Stimulated activated CD8-positive, alpha-beta memory T cell treated with anti-CD3 and anti-CD28 coated beads, Interleukin-15, amount 100 ng/mL, for 1 hour (primary cell): Measurements from ENCODE around the gene ZNF668.

ENCODE experiments used
- DNase-seq: peaks from one replicate; pipeline ENCODE4 v3.0.0-alpha.2; 2020; ENCODE audit warnings: low read depth

Gene ZNF668

DNA sequence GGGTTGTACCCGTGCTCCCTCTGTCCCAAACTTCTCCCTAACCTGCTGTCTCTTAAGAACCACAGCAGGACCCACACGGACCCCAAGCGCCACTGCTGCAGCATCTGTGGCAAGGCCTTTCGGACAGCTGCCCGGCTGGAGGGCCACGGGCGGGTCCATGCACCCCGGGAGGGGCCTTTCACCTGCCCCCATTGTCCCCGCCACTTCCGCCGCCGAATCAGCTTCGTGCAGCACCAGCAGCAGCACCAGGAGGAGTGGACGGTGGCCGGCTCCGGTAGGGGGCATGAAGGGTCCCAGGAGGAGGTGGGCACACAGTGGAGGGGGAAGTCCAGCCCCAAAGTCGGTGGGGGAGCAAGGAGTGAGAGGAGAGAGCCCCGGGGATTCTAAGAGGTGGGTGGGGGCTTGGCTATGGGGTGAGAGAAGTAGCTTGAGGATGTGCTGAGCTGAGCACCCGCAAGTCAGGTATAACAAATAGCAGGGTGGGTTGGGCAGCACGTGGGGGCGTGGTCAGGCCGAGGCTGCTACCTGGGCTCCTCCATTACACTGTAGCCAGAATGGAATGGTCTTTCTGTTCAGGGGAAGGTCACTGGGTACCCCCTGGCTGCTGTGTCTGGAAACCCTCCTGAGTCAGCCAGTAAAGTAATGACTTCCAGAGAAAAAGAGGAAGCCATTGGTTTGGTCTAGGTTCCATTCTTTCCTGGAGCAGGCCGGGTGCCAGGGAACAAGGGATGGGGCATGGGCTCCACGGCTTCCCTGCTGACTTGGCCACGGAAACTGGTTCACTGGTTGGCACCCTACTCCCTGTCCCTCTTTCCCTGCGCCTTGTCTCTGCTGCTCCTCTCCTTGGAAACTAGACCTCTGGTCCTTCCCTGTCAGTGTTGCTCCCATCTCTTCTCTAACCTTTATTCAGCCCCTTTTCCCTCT lies 7.7 kb upstream of the ZNF668 start:
- DNase-seq, result no peak

DNA sequence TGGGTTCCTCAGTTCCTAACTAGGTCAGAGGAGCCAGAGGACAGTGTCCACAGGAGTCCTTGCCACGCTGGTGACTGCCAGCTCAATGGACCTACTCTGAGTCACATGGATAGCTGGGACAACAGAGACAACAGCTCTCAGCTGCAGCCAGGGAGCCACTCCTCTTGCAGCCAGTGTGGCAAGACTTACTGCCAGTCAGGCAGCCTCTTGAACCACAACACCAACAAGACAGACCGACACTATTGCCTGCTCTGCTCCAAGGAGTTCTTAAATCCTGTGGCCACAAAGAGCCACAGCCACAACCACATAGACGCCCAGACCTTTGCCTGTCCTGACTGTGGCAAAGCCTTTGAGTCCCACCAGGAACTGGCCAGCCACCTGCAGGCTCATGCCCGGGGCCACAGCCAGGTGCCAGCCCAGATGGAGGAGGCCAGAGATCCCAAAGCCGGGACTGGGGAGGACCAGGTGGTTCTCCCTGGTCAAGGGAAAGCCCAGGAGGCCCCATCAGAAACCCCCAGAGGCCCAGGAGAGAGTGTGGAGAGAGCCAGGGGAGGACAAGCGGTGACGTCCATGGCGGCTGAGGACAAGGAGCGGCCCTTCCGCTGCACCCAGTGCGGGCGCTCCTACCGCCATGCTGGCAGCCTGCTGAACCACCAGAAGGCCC lies 6.8 kb upstream of the ZNF668 start:
- DNase-seq, result no peak

DNA sequence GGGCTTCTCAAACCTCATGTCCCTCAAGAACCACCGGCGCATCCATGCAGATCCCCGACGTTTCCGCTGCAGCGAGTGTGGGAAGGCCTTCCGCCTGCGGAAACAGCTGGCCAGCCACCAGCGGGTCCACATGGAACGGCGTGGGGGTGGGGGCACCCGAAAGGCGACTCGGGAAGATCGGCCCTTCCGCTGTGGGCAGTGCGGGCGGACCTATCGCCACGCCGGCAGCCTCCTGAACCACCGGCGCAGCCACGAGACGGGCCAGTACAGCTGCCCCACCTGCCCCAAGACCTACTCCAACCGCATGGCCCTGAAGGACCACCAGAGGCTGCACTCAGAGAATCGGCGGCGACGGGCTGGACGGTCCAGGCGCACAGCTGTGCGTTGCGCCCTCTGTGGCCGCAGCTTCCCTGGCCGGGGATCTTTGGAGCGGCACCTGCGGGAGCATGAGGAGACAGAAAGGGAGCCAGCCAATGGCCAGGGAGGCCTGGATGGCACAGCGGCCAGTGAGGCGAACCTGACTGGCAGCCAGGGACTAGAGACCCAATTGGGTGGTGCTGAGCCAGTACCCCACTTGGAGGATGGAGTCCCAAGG lies 6.1 kb upstream of the ZNF668 start:
- DNase-seq, result no peak

DNA sequence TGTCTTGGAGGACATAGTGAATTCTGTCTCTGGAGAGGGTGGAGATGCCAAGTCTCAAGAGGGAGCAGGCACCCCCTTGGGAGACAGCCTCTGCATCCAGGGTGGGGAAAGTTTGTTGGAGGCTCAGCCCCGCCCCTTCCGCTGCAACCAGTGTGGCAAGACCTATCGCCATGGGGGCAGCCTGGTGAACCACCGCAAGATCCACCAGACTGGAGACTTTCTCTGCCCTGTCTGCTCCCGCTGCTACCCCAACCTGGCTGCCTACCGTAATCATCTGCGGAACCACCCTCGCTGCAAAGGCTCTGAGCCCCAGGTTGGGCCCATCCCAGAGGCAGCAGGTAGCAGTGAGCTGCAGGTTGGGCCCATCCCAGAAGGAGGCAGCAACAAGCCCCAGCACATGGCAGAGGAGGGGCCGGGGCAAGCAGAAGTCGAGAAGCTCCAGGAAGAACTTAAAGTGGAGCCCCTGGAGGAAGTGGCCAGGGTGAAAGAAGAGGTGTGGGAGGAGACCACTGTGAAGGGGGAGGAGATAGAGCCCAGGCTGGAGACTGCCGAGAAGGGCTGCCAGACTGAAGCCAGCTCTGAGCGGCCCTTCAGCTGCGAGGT lies 5.4 kb upstream of the ZNF668 start:
- no peak for DNase-seq

DNA sequence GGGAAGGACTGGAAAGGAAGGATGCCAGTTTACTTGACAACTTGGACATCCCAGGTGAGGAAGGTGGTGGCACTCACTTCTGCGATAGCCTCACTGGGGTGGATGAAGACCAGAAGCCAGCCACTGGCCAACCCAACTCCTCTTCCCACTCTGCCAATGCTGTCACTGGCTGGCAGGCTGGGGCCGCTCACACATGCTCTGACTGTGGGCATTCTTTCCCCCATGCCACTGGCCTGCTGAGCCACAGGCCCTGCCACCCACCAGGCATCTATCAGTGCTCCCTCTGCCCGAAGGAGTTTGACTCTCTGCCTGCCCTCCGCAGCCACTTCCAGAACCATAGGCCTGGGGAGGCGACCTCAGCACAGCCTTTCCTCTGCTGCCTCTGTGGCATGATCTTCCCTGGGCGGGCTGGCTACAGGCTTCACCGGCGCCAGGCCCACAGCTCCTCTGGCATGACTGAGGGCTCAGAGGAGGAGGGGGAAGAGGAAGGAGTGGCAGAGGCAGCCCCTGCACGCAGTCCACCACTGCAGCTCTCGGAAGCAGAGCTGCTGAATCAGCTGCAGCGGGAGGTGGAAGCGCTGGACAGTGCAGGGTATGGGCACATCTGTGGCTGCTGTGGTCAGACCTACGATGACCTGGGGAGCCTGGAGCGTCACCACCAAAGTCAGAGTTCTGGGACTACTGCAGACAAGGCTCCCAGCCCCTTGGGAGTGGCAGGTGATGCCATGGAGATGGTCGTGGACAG lies 4.7 kb upstream of the ZNF668 start:
- DNase-seq, result no peak

DNA sequence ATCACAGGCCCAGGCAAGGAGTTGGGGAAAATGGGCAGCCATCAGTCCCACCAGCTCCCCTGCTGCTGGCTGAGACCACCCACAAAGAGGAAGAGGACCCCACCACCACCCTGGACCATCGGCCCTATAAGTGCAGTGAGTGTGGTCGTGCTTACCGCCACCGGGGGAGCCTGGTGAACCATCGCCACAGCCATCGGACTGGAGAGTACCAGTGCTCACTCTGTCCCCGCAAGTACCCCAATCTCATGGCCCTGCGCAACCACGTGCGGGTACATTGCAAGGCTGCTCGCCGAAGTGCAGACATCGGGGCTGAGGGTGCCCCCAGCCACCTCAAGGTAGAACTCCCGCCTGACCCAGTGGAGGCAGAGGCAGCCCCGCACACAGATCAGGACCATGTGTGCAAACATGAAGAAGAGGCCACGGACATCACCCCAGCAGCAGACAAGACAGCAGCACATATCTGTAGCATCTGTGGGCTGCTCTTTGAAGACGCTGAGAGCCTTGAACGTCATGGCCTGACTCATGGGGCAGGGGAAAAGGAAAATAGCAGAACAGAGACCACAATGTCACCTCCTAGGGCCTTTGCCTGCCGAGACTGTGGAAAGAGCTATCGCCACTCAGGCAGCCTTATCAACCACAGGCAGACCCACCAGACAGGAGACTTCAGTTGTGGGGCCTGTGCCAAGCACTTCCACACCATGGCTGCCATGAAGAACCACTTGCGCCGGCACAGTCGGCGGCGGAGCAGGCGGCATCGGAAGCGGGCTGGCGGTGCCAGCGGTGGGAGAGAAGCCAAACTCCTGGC lies 3.8 kb upstream of the ZNF668 start:
- DNase-seq, result no peak

DNA sequence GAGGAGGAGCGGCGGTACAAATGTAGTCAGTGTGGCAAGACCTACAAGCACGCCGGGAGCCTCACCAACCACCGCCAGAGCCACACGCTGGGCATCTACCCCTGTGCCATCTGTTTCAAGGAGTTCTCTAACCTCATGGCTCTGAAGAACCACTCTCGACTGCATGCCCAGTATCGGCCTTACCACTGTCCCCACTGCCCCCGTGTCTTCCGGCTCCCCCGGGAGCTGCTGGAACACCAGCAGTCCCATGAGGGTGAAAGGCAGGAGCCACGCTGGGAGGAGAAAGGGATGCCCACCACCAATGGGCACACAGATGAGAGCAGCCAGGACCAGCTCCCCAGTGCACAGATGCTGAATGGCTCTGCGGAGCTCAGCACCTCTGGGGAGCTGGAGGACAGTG lies 3.0 kb upstream of the ZNF668 start:
- no peak for DNase-seq

DNA sequence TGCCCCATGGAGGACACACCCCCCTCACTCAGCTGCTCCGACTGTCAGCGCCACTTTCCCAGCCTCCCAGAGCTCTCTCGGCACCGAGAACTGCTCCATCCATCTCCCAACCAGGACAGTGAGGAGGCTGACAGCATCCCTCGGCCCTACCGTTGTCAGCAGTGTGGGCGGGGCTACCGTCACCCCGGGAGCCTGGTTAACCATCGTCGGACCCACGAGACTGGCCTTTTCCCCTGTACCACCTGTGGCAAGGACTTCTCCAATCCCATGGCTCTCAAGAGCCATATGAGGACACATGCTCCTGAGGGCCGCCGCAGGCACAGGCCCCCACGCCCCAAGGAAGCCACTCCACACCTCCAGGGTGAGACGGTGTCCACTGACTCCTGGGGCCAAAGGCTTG lies 2.3 kb upstream of the ZNF668 start:
- DNase-seq, result no peak

DNA sequence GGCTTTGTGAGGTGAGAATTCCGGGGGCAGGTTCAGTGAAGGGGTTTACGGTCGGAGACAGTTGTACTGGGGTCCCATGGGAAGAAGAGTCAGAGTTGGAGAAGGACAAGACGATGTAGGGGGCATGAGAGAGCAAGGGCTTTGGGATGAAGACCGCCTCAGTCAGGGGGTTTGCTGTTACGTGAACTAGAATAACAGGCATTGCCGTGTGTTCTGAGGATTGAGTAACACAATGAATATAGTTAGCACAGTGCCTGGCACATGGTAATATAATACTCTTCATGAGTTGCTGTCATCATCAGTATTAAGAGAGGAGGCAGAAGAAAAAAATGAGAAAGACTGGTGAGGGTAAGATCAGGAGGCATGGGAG lies 759 bp upstream of the ZNF668 start:
- DNase-seq, result no peak

DNA sequence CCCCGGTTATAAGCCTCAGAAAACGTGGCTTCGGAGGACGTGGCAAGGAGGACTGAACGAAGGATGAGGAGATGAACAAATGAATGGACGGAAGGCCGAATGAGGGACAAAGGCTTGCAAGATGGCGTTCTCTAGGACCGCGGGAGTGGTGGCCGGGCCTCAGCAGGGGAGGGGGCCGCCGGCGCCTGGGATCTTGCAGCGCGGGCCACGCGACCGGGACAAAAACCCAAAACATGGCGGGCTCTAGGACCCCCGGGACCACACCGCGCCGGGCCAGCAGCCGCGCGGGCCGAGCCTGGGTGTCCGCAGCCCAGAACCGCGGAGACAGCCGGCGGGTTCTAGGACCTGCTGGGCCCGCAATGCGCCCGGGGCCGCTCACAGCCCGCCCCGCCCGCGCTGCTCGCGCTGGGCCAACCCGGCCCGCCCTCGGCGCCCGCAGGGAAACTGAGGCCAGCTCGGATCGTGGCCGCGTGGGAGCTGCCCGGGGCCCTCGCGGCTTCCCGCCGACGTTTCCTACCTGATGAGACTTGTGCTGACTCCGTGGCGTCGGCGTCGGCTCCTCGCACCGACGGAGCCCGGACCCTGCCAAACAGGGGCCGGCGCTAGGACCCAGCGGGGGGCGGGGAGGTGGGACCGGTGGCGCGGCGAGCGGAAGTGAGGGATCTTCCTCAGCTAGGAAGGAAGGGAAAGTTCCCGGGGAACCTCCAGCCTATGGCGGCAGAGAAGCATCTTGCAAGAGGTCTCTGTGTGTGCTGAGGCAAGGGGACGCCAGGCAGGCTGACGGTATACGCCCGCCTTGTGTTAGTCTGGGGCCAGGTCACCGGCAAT lies 684 bp downstream of the ZNF668 start:
- DNase-seq, result peak; percentile 77

DNA sequence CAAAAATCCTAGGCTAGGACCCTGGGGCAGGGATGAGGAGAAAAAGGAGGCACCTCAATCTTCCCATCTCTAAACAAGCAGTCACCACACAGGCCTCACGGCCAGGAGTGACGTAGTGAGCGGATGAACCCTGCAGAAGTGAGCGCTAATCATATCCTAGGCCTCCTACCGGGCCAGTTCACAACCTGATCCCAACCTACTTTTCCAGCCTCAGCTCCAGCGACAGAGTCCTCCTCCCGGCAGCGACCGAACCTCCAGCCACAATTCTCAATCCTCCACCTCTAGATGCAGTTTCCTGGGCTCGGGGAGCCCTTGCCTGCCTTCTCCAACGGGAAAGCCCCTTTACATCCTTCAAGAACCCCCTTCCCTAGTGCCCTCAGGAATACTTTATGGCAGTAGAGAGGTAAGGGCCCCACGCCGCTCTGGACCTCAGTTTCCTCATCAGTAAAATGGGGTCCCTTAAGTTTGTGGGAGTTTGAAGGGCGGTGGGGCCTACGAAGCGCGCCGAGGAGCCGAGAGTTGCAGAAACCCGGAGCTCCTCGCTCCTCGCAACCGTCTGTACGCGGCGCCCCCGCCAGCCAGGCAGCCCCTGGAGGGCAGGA lies 1.4 kb downstream of the ZNF668 start:
- no peak for DNase-seq

DNA sequence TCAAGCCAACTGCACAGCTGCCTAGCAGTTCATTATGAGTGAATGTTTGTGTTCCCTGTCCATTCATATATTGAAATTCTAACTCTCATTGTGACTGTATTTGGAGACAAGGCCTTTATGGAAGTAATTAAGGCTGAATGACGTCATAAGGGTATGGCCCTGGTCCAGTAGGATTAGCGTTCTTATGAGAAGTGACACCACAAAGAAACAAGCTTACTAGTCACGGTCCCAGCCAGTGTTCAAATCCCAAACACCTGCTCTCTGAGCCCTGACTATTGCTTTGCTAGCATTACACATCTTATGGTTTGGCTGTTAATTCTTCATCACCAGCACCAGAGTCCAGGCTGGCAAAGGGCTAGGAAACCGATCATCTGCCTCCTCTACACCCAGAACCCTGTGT lies 2.2 kb downstream of the ZNF668 start:
- DNase-seq, result no peak

DNA sequence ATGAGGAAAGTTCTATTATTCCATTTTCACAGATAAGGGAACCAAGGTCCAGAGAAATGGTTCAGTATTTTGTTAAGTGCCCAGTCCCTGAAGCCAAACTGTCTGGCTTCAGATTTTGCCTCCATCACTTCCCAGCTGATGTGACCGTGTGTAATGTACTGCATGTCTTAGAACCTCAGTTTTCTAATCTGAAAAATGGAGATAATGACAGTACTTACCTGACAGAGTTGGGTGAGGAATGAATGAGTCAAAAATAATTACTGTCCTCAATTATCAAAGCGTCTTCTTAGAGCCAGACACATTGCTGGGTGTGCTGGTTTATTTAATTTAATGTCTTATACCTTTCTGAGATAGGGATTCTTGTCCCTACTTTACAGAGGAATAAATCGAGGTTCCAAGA lies 6.7 kb downstream of the ZNF668 start:
- no peak for DNase-seq

DNA sequence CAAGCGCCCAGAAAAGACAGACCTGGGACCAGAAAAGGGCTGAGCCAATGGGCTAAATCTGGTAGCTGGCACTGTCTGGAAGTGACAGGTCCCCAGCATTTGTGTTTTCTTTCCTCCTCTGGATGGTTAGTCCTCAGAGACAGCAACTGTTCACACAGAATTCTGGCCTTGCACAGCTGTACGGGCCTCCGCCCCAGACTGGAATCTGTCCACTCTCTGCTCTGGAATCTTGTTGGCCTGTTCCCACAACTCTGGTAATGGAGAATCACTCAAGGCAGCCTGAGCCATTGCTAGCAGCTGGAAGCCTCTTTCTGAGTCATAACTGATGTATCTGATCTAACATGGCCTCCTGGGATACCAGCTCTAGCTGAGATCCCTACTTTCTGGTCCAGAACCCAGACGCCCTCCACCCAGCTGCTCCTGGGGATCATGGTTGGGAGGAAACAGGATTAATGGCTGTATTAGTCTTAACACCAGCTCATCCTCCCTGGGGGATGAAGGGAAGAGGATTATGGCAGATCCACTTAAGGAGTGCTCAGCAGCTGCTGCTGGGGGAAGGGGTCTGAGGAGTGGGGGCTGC lies 9.1 kb downstream of the ZNF668 start:
- no peak for DNase-seq

DNA sequence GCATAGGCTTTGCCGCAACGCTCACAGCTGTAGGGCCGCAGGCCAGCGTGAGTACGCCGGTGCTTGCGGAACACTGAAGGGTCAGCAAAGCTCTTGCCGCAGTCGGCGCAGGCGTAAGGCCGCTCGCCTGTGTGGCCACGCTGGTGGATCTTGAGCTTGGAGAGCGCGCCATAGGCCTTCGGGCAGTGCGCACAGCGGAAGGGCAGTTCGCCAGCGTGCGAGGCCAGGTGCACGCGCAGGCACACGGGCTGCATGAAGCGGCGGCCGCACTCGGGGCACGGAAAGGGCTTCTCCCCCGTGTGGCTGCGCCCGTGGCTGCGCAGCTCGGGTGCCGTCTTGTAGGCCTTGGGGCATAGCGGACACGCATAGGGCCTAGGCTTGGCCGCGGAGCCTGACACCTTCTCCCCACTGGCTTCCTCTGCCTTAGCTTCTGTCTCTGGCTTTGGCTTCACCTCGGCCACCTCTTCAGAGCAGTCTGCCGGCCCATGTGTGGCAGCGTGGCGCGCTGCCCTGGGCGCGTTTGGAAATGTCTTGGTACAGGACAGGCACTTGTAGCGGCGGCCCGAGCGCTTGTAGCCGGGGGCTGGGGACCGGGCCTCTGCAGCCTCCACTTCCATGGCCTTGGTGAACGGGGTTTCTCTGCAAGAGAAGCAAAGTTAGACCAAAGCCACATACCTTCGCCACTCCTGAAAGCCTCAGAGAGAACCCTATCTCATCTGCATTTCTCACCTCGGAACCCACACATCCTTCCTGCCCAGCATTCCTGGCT lies 10.0 kb downstream of the ZNF668 start:
- DNase-seq, result no peak

DNA sequence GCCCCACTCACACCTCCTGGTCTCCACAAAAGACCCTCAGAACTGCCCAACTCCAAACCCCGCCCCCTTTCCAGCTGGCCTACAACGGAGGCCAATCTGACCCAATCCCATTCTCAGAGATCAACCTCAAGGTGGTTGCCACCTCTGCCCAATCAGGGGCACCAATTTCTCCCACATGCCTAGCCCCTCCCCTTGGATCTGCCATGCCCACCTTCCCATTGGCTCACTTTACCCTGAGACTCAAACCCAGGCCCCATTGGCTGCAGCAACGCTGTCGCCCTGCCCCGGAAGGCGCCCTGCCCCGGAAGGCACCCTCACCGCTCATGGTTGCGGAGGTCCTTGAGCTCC lies 10.6 kb downstream of the ZNF668 start:
- DNase-seq, result no peak

DNA sequence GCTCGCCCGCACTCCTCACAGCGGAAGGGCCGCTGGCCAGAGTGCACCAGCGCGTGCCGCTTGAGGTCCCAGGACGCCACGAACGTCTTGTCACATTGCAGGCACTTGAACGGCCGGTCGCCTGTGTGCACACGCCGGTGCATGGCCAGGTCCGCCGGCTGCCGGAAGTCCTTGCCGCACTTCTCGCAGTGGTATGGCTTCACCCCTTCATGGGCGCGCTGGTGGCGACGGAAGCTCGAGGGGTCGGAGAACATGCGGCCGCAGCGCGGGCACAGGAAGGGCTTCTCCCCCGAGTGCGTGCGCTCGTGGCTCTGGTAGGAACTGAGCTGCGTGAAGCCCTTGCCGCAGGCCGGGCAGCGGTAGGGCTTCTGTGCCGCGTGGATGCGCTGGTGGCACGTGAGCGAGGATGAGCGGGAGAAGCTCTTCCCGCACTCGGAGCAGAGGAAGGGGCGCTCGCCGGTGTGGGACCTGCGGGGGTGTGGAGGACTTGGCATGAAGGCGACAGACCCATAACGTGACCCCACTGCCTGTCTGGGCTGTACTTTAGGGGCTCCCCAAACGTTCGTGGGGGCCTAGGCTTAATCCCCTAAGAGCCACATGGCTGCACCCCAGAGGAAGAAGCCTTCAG lies 12.1 kb downstream of the ZNF668 start:
- DNase-seq, result no peak

DNA sequence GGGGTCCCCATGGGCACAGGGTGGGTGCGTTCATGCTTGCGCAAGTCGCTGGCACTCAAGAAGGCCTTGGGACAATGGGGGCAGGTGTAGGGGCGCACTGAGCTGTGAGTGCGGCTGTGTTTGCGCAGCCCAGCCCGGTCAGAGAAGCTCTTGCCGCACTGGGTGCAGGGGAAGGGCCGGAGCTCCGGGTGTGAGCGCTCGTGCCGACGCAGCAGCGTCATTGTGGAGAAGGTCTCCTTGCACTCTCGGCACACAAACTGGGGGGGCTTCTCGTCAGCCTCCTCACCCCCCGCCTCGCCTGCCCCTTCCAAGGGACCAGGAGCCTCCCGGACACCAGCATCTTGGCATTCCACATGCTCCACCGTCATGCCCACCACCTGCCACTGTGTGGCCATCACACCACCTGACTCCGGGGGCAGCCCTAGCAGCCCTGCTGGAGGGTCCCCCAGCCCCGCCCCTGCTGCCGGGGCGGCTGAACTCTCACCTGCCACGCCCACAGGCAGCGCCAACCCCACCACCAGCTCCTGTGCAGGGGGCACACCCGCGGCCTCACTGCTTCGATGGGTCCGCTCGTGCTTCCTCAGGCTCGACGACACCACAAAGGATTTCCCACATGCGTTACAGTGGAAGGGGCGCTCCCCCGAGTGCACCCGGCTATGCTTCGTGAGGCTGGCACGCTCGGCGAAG lies 12.8 kb downstream of the ZNF668 start:
- no peak for DNase-seq
